ENCODE measurements around the gene PARVB. TPM values are rescaled to one million over a fixed set of nuclear protein-coding genes. Genes with fewer than 3 reads are reported as not detected.

PARVB gene, protein sequence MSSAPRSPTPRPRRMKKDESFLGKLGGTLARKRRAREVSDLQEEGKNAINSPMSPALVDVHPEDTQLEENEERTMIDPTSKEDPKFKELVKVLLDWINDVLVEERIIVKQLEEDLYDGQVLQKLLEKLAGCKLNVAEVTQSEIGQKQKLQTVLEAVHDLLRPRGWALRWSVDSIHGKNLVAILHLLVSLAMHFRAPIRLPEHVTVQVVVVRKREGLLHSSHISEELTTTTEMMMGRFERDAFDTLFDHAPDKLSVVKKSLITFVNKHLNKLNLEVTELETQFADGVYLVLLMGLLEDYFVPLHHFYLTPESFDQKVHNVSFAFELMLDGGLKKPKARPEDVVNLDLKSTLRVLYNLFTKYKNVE
- 22.5 and 29.8 TPM in 2 replicates for total RNA-seq

DNA sequence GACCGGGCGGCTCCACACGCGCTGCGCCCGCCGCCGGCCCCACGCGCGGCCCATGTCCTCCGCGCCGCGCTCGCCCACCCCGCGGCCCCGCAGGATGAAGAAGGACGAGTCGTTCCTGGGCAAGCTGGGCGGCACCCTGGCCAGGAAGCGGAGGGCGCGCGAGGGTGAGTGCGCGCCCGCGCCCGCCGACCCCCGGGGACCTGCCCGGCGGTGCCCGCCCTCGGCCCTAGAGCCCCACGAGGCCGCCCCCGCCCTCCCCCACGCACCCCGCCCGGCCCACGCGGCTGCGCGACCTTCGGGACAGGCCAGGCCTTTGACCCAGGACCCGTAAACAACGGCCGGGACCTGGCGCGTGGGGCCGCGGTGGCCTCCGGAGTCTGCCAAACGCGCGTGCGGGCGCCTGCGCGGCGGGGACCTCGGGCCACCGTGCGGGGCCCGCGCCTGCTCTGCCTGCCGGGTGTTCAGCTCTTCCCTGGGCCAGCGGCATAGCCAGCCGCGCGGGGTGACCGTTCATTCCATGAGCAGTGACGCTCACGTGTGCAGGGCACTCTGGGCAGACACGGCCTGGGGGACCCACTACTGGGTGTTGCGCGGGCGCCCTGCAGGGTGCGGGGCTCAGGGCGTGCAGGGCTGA is at the start of gene PARVB:
PARVB (plus strand) TSS at position 15 of the 634 bp plus-strand sequence; CDS start at position 53, 38 bp downstream.

DNA sequence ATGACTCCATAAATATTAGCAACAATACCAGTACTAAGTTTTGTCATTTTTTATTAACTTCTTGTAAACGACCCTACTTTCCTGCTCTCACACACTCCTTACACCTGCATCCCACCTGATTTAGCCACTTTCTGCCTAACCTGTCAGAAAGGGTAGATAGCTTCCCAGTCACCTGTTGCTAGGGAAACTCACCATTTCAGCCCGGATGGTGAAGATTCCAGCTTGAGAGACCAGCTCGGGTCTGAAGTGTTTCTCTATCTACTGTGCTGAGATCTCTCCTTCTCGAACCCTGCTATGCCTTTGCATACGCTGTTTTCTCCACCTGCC is 156.6 kb downstream of the PARVB start, which contains the start of gene PARVG:
PARVG (plus strand) TSS at position 220 of the 327 bp plus-strand sequence. CDS start 2,405 bp downstream, outside the sequence.

Other genes starting within 250 kb of the PARVB start
- 2.4 and 2.5 TPM in 2 replicates for gene EFCAB6, start 212.0 kb upstream of the PARVB start, total RNA-seq
- 0.26 and 0.31 TPM in 2 replicates for gene SULT4A1, start 161.8 kb upstream of the PARVB start, total RNA-seq
- not detected in 2 replicates for gene PNPLA5, start 132.3 kb upstream of the PARVB start, total RNA-seq
- 1.1 and 2.4 TPM in 2 replicates for gene PNPLA3, start 100.5 kb upstream of the PARVB start, total RNA-seq
- 38.4 and 44.1 TPM in 2 replicates for gene SAMM50, start 68.9 kb upstream of the PARVB start, total RNA-seq
- gene PARVG, start 156.6 kb downstream of the PARVB start, total RNA-seq: 0.06 and 0.13 TPM in 2 replicates